GM19239 (cell line): ENCODE measurements around the gene RBPJ.
A peak's percentile ranks its signal among the peaks of the same experiment; 100 is the strongest.
"Not testable (repeated sequence)": the region's sequence is repeated elsewhere in the genome, so short reads cannot be mapped to it uniquely, and the experiment has no call there.

Source experiments
- DNase-seq: peaks from one replicate; pipeline ENCODE4 v3.0.0; 2011; ENCODE audit warnings: low spot score; ENCODE audit not compliant: insufficient read length
- FAIRE-seq: peaks from 2 replicates; lab custom pipeline; 2011; peaks lifted over from hg19 to GRCh38; lab: Jason Lieb, UNC

The RBPJ gene

GRCh38 chr4:26368685-26369084, 47.9 kb downstream of the RBPJ start:
- no peak for DNase-seq
- FAIRE-seq, result no peak

- no peak for DNase-seq
- no peak for FAIRE-seq
Measured at GRCh38 chr4:26369132-26369531, 48.3 kb downstream of the RBPJ start.

- no peak for FAIRE-seq
- DNase-seq, result no peak
Measured at GRCh38 chr4:26369581-26369980, 48.8 kb downstream of the RBPJ start.

DNA sequence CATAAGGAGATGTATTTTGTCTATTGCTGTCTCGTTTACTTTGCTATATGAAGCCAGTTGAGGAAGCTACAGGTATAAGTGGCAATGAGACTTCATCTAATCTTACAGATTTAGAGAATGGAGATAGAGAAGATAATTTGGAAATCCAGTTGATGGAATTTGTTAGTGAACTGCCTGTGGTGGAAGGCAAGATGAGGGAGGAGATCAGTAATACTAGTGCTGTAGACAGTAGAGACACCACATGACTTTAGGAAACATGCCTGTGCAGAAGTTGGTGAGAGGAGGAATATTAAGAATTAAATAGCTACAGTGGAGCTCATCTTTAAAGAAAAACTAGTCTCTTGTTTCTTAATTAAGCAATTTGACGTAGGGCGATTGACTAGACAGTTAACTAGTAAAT, 51.3 kb downstream of the RBPJ start:
- FAIRE-seq (no peak), DNase-seq (no peak)

DNA sequence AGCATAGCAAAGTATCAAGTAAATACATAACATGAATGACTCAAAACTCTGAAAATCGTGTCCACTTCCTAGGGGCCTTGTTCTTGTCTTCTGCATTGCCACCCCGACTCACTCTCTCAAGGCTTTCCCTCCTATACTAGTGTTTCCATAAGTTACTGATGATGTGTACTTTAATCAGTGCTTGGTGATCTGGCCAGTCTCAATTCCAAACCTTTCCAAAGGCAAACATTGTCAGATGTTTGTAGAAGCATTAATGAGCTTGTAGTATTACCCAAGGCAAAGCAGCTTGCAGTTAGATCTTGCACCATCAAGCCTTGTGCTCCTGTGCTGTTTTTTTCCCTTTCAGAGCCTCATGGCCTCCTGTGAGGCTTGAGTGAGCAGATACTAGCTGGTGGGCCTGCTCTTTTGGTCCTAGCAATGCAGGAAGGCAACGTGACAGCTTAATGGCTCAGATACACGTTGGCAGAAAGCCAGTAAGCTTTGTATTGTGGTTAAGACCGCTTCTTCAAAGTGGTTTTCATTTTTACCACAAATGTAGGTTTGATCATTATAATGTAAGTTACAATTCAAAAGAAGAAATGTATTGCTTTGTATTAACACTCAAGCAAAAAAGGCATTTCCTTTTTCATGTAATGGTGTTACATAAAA, 51.8 kb downstream of the RBPJ start:
- DNase-seq, result peak; percentile 18

GRCh38 chr4:26375551-26375950, 54.7 kb downstream of the RBPJ start:
- DNase-seq, result no peak
- no peak for FAIRE-seq

More for the DNA sequence above, 51.8 kb downstream of the RBPJ start:
- FAIRE-seq, result peak; percentile 94

GRCh38 chr4:26377328-26378311, 56.8 kb downstream of the RBPJ start:
- no peak for DNase-seq
- no peak for FAIRE-seq

GRCh38 chr4:26379837-26380236, 59.0 kb downstream of the RBPJ start:
- no peak for FAIRE-seq
- DNase-seq, result no peak

DNA sequence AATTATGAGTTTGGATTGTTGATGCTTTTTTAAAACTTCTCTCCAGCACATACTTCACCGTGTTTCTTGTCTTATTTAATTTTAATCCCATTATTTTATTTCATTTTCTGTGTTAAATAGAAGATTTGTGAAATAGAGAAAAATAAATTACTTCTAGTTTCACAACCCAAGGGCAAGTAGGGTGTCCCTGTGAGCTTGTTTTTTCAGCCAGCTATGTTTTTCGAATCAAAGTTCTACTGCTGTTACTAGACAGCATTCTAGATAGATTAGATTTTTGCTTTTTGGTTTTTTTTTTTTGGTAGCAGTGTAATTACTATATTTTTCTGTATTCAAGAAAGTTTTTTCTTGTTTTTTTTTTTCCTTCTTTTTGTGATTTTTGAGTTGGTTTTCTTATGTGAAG, 59.9 kb downstream of the RBPJ start:
- FAIRE-seq (peak; percentile 11), DNase-seq (no peak)

DNA sequence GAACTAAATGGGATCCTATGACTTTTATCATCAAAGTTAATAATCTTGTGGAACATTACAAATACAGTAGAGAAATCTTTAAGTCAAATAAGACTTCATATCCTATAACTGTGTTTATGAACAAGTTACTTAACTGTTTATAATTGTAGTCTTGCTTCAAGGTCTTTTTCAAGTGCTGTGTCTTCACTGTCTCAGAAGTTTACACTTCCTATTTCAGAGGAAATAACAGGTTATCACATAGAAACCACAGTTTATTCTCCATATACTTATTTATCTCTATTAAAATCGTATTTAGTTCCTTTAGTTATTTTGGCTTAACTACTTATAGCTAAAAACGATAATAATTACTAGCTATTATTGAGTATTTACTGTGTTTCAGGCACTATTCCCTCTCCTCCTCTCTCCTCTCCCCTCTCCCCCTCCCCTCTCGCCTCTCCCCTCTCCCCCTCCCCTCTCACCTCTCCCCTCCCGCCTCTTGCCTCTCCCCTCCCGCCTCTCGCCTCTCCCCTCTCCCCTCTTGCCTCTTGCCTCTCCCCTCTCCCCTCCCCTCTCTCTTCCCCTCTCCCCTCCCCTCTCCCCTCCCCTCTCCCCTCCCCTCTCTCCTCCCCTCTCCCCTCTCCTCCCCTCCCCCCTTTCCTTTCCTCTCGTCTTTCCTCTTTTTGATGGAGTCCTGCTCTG, 63.7 kb downstream of the RBPJ start:
- no peak for FAIRE-seq

DNA sequence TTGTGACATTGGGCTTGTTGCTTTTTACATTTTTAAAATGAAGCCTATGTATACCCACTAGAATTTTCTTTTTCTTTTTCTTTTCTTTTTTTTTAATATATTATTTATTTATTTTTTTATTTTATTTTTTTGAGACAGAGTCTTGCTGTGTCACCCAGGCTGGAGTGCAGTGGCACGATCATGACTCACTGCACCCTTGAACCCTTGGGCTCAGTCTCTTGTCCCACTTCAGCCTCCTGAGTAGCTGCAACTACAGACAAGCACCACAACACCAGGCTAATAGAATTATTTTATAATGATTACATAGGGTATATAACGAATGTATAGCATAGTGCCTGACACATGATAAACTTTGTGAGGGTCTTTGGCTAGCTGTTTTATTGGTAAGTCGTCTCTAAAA, 64.9 kb downstream of the RBPJ start:
- no peak for FAIRE-seq

More for the DNA sequence above, 63.7 kb downstream of the RBPJ start:
- no peak for DNase-seq

GRCh38 chr4:26386386-26386785, 65.6 kb downstream of the RBPJ start:
- DNase-seq, result no peak
- no peak for FAIRE-seq

More for the DNA sequence above, 64.9 kb downstream of the RBPJ start:
- no peak for DNase-seq

DNA sequence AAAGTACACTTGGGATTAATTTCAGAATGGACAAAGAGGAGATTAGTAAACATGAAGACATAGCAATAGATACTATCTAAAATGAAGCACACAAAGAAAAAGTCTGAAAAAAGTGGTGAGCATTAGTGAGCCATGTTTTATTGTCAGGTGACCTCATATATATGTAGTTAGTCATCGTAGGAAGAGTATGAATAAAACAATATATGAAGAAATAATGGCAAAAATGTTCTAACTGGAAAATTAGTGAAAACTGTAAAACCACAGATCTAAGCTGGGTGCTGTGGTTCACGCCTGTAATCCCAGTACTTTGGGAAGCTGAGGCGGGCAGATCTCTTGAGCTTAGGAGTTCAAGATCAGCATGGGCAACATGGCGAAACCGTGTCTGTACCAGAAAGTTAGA, 67.9 kb downstream of the RBPJ start:
- DNase-seq (no peak), FAIRE-seq (no peak)

DNA sequence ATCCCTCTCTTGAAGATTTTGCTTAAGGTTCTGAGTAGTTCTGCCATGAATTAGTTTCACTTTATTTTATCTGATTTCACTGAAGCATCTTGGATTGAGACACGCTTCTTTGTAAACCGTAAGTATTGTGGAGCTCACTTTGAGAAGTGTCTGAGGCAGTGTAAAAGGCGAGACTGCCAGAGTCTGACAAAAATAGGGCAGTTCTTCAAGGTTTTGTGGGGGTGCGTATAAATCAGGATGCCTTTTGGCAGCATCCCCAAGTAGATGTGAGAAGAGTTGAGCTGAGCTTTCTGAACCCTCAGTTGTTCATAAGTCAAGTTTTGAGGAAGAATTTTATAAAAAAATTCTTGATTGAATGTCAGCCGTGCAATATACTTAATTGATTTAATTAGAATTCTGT, 76.3 kb downstream of the RBPJ start:
- FAIRE-seq (no peak), DNase-seq (no peak)

DNA sequence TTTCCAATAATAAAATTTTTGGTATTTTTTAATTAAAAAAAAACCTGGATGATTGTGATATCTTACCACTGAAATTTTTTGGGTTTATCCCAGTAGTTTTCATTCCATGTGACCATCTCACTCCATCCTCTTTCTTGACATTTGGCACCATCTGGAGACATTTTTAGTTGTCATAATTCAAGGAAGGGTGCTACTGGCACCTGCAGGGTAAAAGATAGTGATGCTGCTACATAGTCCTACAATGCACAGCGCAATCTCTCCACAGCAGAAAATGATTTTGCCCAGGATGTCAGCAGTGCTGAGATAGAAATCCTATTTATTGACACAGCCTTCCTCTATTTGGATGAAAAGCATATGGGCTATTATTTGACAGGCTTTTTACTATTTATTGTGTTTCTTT, 79.3 kb downstream of the RBPJ start:
- DNase-seq (no peak), FAIRE-seq (peak; percentile 4)

GRCh38 chr4:26402017-26402416, 81.2 kb downstream of the RBPJ start:
- FAIRE-seq, DNase-seq: not testable (repeated sequence)

DNA sequence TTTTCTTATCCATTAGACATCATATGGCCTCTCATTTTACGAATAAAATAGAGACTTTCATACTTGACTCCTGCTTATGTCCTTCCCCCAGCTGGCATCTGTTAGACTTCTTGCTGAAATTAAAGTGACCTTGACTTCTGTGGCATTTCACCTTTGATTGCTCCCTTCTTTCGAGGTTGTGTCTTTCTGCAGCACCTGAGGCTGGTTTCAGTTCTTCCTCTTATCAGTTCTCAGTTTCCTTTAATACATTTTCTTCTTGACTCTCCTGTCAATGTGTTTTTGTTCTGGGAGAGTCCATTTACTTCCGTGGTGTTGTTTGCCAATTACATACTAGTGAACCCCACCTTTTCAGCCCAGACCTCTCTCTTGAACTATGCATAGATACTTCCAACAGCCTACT, 81.6 kb downstream of the RBPJ start:
- peak; percentile 80 for FAIRE-seq

GRCh38 chr4:26404743-26405206, 84.0 kb downstream of the RBPJ start:
- FAIRE-seq (no peak), DNase-seq (no peak)

More for the DNA sequence above, 81.6 kb downstream of the RBPJ start:
- no peak for DNase-seq

DNA sequence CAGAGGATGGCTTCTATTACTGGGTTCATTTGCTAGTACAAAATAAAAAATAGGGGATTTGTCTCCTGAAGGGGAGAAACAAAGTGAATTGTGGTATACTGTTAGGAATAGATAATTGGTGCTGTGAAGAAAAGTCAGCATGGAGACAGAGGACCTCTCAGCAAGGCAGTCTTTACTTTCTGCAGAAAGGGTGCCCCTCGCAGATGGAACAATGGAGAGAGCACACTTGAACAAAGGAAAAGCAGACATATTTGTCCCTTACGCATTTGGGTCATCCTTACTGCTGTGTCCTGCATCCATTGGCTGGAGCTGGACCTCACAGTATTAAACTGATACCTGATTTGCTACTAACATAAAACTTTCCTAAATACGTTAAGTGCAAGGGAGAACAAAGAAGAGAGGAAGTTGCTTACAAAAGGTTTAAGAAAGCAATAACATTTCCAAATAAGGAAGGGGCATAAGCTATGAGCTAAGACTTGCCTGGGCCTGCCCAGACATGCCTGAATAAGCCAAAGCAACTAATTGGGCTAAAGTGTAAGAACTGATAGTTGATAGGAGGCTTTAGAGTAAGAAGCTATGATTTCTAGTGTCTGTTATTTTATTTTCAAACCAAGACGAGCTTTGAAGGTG, 85.6 kb downstream of the RBPJ start:
- FAIRE-seq, result no peak

GRCh38 chr4:26407476-26407875, 86.7 kb downstream of the RBPJ start:
- no peak for FAIRE-seq
- no peak for DNase-seq

More for the DNA sequence above, 85.6 kb downstream of the RBPJ start:
- DNase-seq, result no peak
